Measurements from ENCODE around the gene SHMT1.

GRCh38 chr17:18381158-18381952 is 18.0 kb upstream of the SHMT1 start:
- TF ChIP-seq POLR2AphosphoS5 (IDR thresholded peaks at IDR 0.05; ENCODE audit: low read depth, low read length), result no peak
- TF ChIP-seq TAF1 (IDR thresholded peaks at IDR 0.05; ENCODE audit: borderline replicate concordance, low read depth, low read length), result no peak
- TF ChIP-seq POLR2A (IDR thresholded peaks at IDR 0.05; ENCODE audit: low read depth, low read length), result no peak

Measured in GM12892 (cell line).